ENCODE data around the gene ANKRD12. TPM values are rescaled to one million over a fixed set of nuclear protein-coding genes. Genes with fewer than 3 reads are reported as not detected.

ANKRD12 gene
- total RNA-seq, 2 experiments from 2014 or later: 160 to 164 TPM

GRCh38 chr18:9172506-9173127 lies 36.0 kb downstream of the ANKRD12 start:
- intact Hi-C loops (cut with DNase I, micrococcal nuclease): no loop called here
- H3K36me3 Mint-ChIP-seq (ENCODE audit: low read depth): peaks cover 74% of the 10 kb centered on the region
- ChIA-PET CTCF (interaction anchor here (0.7 kb wide), 1 partner anchor 26 kb away, joined by 4 read pairs; no protein-coding TSS in a partner anchor), POLR2A (interaction anchor here (0.6 to 1.3 kb wide), 2 partner anchors 44 to 46 kb away, joined by 3 read pairs; no protein-coding TSS in a partner anchor)
- TF ChIP-seq CTCF (IDR thresholded peaks at IDR 0.05): no peak
- peak overlapping the region; percentile 48 for H3K27ac Mint-ChIP-seq
- ATAC-seq (ENCODE audit: poor library complexity) (no peak), DNase-seq (no peak)
- H3K4me1 ChIP-seq (ENCODE audit: insufficient read depth, low read length): peaks cover 44% of the 10 kb centered on the region
- H3K27ac ChIP-seq (ENCODE audit: low read depth in 1 of 2, low read length in 2 of 2): no peak overlapping the region
- H3K27me3 ChIP-seq (ENCODE audit: control insufficient read depth in 1 of 2, insufficient read depth in 2 of 2, low read length in 2 of 2): no peaks in the 10 kb centered on the region
- H3K4me1 Mint-ChIP-seq (ENCODE audit: low read depth): peaks cover 83% of the 10 kb centered on the region
- H3K9me3 ChIP-seq (ENCODE audit: control insufficient read depth in 1 of 2, insufficient read depth in 1 of 2, low read length in 2 of 2): no peaks in the 10 kb centered on the region
- H3K4me3 Mint-ChIP-seq: peak overlapping the region; percentile 60
- no peaks in the 10 kb centered on the region for H3K9me3 Mint-ChIP-seq
- H3K4me3 ChIP-seq (ENCODE audit: low read length): no peak overlapping the region
- peaks cover 4% of the 10 kb centered on the region for H3K36me3 ChIP-seq (ENCODE audit: insufficient read depth, low read length)
- no peaks in the 10 kb centered on the region for H3K27me3 Mint-ChIP-seq

GRCh38 chr18:9173770-9174233 lies 37.2 kb downstream of the ANKRD12 start:
- ChIA-PET CTCF (no interaction called here), POLR2A (no interaction called here)
- H3K9me3 ChIP-seq (ENCODE audit: control insufficient read depth in 1 of 2, insufficient read depth in 1 of 2, low read length in 2 of 2): no peaks in the 10 kb centered on the region
- H3K4me1 ChIP-seq (ENCODE audit: insufficient read depth, low read length): peaks cover 44% of the 10 kb centered on the region
- no peak overlapping the region for H3K27ac ChIP-seq (ENCODE audit: low read depth in 1 of 2, low read length in 2 of 2)
- no peak for TF ChIP-seq CTCF (IDR thresholded peaks at IDR 0.05)
- no peaks in the 10 kb centered on the region for H3K27me3 Mint-ChIP-seq
- H3K9me3 Mint-ChIP-seq: no peaks in the 10 kb centered on the region
- intact Hi-C loops (cut with DNase I, micrococcal nuclease): no loop called here
- ATAC-seq (ENCODE audit: poor library complexity): no peak
- H3K36me3 Mint-ChIP-seq (ENCODE audit: low read depth): peaks cover 73% of the 10 kb centered on the region
- H3K27me3 ChIP-seq (ENCODE audit: control insufficient read depth in 1 of 2, insufficient read depth in 2 of 2, low read length in 2 of 2): no peaks in the 10 kb centered on the region
- no peak overlapping the region for H3K4me3 Mint-ChIP-seq
- DNase-seq: no peak
- H3K36me3 ChIP-seq (ENCODE audit: insufficient read depth, low read length): peaks cover 4% of the 10 kb centered on the region
- no peak overlapping the region for H3K4me3 ChIP-seq (ENCODE audit: low read length)
- H3K27ac Mint-ChIP-seq: no peak overlapping the region
- peaks cover 83% of the 10 kb centered on the region for H3K4me1 Mint-ChIP-seq (ENCODE audit: low read depth)

DNA sequence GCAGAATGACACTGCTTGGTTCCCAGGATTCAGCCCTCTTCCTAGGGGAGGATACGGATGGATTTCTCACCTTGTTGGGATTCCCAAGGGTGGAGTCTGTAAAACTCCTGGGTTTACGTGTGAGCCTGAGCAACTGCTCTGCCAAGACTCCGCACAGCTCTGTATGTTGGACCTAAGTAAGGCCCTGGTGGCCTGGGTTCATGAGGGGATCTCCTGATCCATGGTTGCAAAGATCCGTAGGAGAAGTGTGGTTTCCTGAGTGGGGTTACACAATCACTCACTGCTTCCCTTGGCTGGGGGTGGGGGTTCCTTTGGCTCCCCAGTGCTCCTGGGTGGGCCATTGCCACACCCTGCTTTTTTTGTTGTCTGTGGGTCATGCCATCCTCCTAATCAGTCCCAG lies 37.7 kb downstream of the ANKRD12 start:
- Mint-ChIP-seq H3K27ac (peak overlapping the region; percentile 49), H3K27me3 (no peaks in the 10 kb centered on the region), H3K4me1 (ENCODE audit: low read depth) (peaks cover 82% of the 10 kb centered on the region), H3K36me3 (ENCODE audit: low read depth) (peaks cover 71% of the 10 kb centered on the region), H3K4me3 (no peak overlapping the region), H3K9me3 (no peaks in the 10 kb centered on the region)
- no peaks in the 10 kb centered on the region for H3K27me3 ChIP-seq (ENCODE audit: control insufficient read depth in 1 of 2, insufficient read depth in 2 of 2, low read length in 2 of 2)
- CTCF ChIA-PET: no interaction called here
- POLR2A ChIA-PET: no interaction called here
- TF ChIP-seq CTCF (IDR thresholded peaks at IDR 0.05): no peak
- no peaks in the 10 kb centered on the region for H3K9me3 ChIP-seq (ENCODE audit: control insufficient read depth in 1 of 2, insufficient read depth in 1 of 2, low read length in 2 of 2)
- ATAC-seq (ENCODE audit: poor library complexity): no peak
- H3K36me3 ChIP-seq (ENCODE audit: insufficient read depth, low read length): peaks cover 6% of the 10 kb centered on the region
- peaks cover 44% of the 10 kb centered on the region for H3K4me1 ChIP-seq (ENCODE audit: insufficient read depth, low read length)
- H3K27ac ChIP-seq (ENCODE audit: low read depth in 1 of 2, low read length in 2 of 2): no peak overlapping the region
- intact Hi-C loops (cut with DNase I, micrococcal nuclease): no loop called here
- no peak for DNase-seq
- no peak overlapping the region for H3K4me3 ChIP-seq (ENCODE audit: low read length)

Data from CD4-positive, alpha-beta T cell (primary cell).